B cell (primary cell): Measurements from ENCODE around the gene FLYWCH2. TPM values are rescaled to one million over a fixed set of nuclear protein-coding genes. Genes with fewer than 3 reads are reported as not detected.
"Not testable (repeated sequence)": the region's sequence is repeated elsewhere in the genome, so short reads cannot be mapped to it uniquely, and the experiment has no call there.

Experiments
- ATAC-seq: fragments of 200-7000 bp; cut with Tn5 transposase; one replicate; pipeline ENCODE4 v1.10.0; 2021; ENCODE audit warnings: low read depth, mild to moderate bottlenecking, moderate number of reproducible peaks, moderate library complexity
- CTCF ChIA-PET: fragments of 350-600 bp; sonication (Branson Sonifier 250); formaldehyde crosslinking; loops from one replicate; lab custom pipeline; 2021; ENCODE audit warnings: antibody characterized with exemption, inconsistent platforms; lab: Charles Lee
- POLR2A ChIA-PET: fragments of 350-600 bp; sonication (Branson Sonifier 250); formaldehyde crosslinking; loops from one replicate; lab custom pipeline; 2021; ENCODE audit warnings: antibody characterized with exemption; lab: Charles Lee
- DNase-seq: peaks from one replicate; pipeline ENCODE4 v3.0.0; 2013
- H2AFZ ChIP-seq: 2 replicates; pipeline ENCODE4 v1.6.1; 2012; ENCODE audit warnings: mild to moderate bottlenecking, low read depth, low read length; ENCODE audit not compliant: insufficient read depth, poor library complexity, severe bottlenecking
- H3K27ac ChIP-seq, 2 donors: 1 replicate in 1 of 2; 2 replicates in 1 of 2; pipeline ENCODE4 v1.5.1; 2012 to 2013; ENCODE audit warnings: low read length in 2 of 2, mild to moderate bottlenecking in 2 of 2, moderate library complexity in 1 of 2
- H3K27me3 ChIP-seq, 4 experiments: fragments of 200-600 bp in 1 of 4; sonication (generic) in 1 of 4; replicated peaks in 1 of 4; 1 replicate in 2 of 4; 2 replicates in 2 of 4; pipeline versions ENCODE4 v1.6.1 to v1.7.0; 2013 to 2016; ENCODE audit warnings: low read length in 3 of 4, mild to moderate bottlenecking in 2 of 4, mixed read lengths in 1 of 4, moderate library complexity in 1 of 4; ENCODE audit not compliant: insufficient read depth in 4 of 4, control insufficient read depth in 3 of 4; ENCODE audit errors: control extremely low read depth in 1 of 4
- H3K36me3 ChIP-seq, 2 experiments: replicated peaks in 1 of 2; 1 replicate in 1 of 2; 2 replicates in 1 of 2; pipeline versions ENCODE4 v1.6.1 to v1.7.1; 2013; ENCODE audit warnings: low read length in 1 of 2; ENCODE audit not compliant: insufficient read depth in 2 of 2, control insufficient read depth in 1 of 2; ENCODE audit errors: control extremely low read depth in 1 of 2, extremely low read depth in 1 of 2
- H3K4me1 ChIP-seq, 2 donors: fragments of 200-600 bp in 1 of 2; sonication (generic) in 1 of 2; 1 replicate in 1 of 2; 2 replicates in 1 of 2; pipeline versions ENCODE4 v1.5.1 to v1.6.1; 2013 to 2017; ENCODE audit warnings: low read length in 2 of 2; ENCODE audit not compliant: control insufficient read depth in 2 of 2, insufficient read depth in 2 of 2
- H3K4me2 ChIP-seq: replicated peaks from 2 replicates; pipeline ENCODE3; 2012; ENCODE audit warnings: mild to moderate bottlenecking, low read depth, low read length; ENCODE audit not compliant: poor library complexity, severe bottlenecking
- H3K4me3 ChIP-seq, 5 experiments: fragments of 200-600 bp in 1 of 5; sonication (generic) in 1 of 5; 1 replicate in 3 of 5; 2 replicates in 2 of 5; pipeline versions ENCODE4 v1.5.1 to v1.7.0; 2011 to 2016; ENCODE audit warnings: low read length in 4 of 5, mild to moderate bottlenecking in 4 of 5, low read depth in 2 of 5, control low read depth in 1 of 5, moderate library complexity in 1 of 5; ENCODE audit not compliant: insufficient read depth in 1 of 5; ENCODE audit errors: control extremely low read depth in 1 of 5, extremely low read depth in 1 of 5
- H3K79me2 ChIP-seq: fragments of 200-600 bp; sonication (generic); one replicate; pipeline ENCODE4 v1.6.0; 2016; ENCODE audit warnings: low read length; ENCODE audit not compliant: control insufficient read depth, insufficient read depth
- H3K9ac ChIP-seq: fragments of 200-600 bp; sonication (generic); 2 replicates; pipeline ENCODE4 v1.6.1; 2017; ENCODE audit warnings: mild to moderate bottlenecking, low read length, moderate library complexity
- H3K9me3 ChIP-seq, 3 donors: one replicate each; pipeline versions ENCODE4 v1.6.1 to v1.7.1; 2013; ENCODE audit warnings: low read length in 2 of 3; ENCODE audit not compliant: control insufficient read depth in 2 of 3, insufficient read depth in 1 of 3; ENCODE audit errors: control extremely low read depth in 1 of 3
- H4K20me1 ChIP-seq: 2 replicates; pipeline ENCODE4 v1.6.0; 2012; ENCODE audit warnings: mild to moderate bottlenecking, low read length; ENCODE audit not compliant: insufficient read depth, control insufficient read depth, poor library complexity, severe bottlenecking
- H3K27ac Mint-ChIP-seq: one replicate; pipeline ENCODE4 v1.8.0; 2021; ENCODE audit warnings: mixed read lengths
- H3K27me3 Mint-ChIP-seq: one replicate; pipeline ENCODE4 v1.8.0; 2021; ENCODE audit warnings: mixed read lengths
- H3K4me1 Mint-ChIP-seq: one replicate; pipeline ENCODE4 v1.8.0; 2021; ENCODE audit warnings: mixed read lengths
- H3K4me3 Mint-ChIP-seq: one replicate; pipeline ENCODE4 v1.8.0; 2021; ENCODE audit warnings: mixed read lengths
- H3K9me3 Mint-ChIP-seq: one replicate; pipeline ENCODE4 v1.8.0; 2022; ENCODE audit warnings: mixed read lengths; ENCODE audit not compliant: insufficient read depth
- CTCF ChIP-seq: fragments of 200-600 bp; IDR thresholded peaks from one replicate; pipeline ENCODE4 v1.8.0; 2022; ENCODE audit warnings: antibody characterized with exemption, mild to moderate bottlenecking
- EZH2 ChIP-seq: IDR thresholded peaks from 2 replicates; pipeline ENCODE4 v1.6.1; 2012; ENCODE audit warnings: borderline replicate concordance, low read depth, mild to moderate bottlenecking, moderate library complexity, low read length; ENCODE audit not compliant: insufficient read depth, poor library complexity, severe bottlenecking
- WGBS: methylation state at CpG from one replicate; pipeline ENCODE4 v1.1.5; 2013; ENCODE audit warnings: missing lambda C conversion rate; ENCODE audit not compliant: insufficient coverage; 5-methylcytosine and 5-hydroxymethylcytosine counted together
- intact Hi-C: fragments of 100-400 bp; cut with micrococcal nuclease; formaldehyde crosslinking; loops from one replicate; pipeline ENCODE4 v1.10.0; 2022
- polyA plus RNA-seq: library from polyadenylated mRNA; depleted of rRNA; stranded (reverse); fragments of >200 nt; gene quantifications from 2 replicates; pipeline ENCODE4 v1.2.3, GENCODE V29; 2012
- total RNA-seq, 2 donors: library from RNA; stranded (reverse); fragments of 120-200 nt in 1 of 2; gene quantifications; 1 replicate in 1 of 2; 2 replicates in 1 of 2; pipeline versions ENCODE4 v1.2.3 to v1.2.4, GENCODE V29; 2013 to 2022

The FLYWCH2 gene
- total and polyA plus RNA-seq, 2 donors (not counting 1 experiment from before 2014, with no cell fraction given): 22.3 to 24.1 TPM

DNA sequence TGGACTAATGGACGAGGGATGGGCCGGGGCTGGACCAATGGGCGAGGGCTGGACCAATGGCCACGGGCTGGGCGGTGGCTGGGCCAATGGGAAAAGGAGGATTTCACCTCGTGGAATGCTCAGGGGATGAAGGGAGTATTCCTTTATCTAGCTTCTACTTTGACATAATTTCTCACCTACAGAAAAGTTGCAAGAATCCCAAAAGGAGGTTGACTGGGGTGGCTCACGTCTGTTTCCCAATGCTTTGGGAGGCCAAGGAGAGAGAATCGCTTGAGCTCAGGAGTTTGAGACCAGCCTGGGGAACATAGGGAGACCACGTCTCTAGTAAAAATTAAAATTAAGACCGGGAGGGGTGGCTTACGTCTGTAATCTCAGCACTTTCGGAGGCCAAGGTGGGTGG is 23.0 kb downstream of the FLYWCH2 start:
- Histone ChIP-seq H3K36me3 (no peaks in the 10 kb centered on the region), H3K9me3 (peaks cover 0 to 4% (median 0%) of the 10 kb centered on the region in 3 donors), H3K9ac (peak overlapping the region; percentile 5), H3K4me1 (peaks cover 10 to 29% of the 10 kb centered on the region in 2 donors), H4K20me1 (no peaks in the 10 kb centered on the region), H3K27me3 (no peaks in the 10 kb centered on the region), H3K4me2 (peak overlapping the region; percentile 98), H3K27ac (no peak overlapping the region), H3K4me3 (peak overlapping the region in 3 of 5 experiments; percentile 21 to 39 (median 38)), H3K79me2 (no peaks in the 10 kb centered on the region), H2AFZ (no peak overlapping the region)
- peak overlapping the region; percentile 93 for H3K4me3 Mint-ChIP-seq
- 44% methylated on average over 9 of the region's 12 CpGs for WGBS
- TF ChIP-seq EZH2 (no peak), CTCF (no peak)
- no peak for ATAC-seq
- intact Hi-C loops: loop anchor here (1.0 to 10.0 kb wide), 6 partner anchors 9 to 751 kb away; partner anchors contain the start of genes KREMEN2, THOC6 and TRAF7
- ChIA-PET CTCF (interaction anchor here (0.6 to 3.6 kb wide), 8 partner anchors 9 to 38 kb away, joined by 3 to 23 read pairs (median 6); partner anchors contain the start of gene FLYWCH2), POLR2A (interaction anchor here (1.2 to 1.6 kb wide), 2 partner anchors 23 to 37 kb away, joined by 5 to 8 read pairs; partner anchors contain the start of gene FLYWCH2)
- no peak for DNase-seq
- H3K9me3 Mint-ChIP-seq: no peaks in the 10 kb centered on the region
- peak overlapping the region; percentile 84 for H3K27ac Mint-ChIP-seq
- no peaks in the 10 kb centered on the region for H3K27me3 Mint-ChIP-seq
- H3K4me1 Mint-ChIP-seq: peaks cover 33% of the 10 kb centered on the region

DNA sequence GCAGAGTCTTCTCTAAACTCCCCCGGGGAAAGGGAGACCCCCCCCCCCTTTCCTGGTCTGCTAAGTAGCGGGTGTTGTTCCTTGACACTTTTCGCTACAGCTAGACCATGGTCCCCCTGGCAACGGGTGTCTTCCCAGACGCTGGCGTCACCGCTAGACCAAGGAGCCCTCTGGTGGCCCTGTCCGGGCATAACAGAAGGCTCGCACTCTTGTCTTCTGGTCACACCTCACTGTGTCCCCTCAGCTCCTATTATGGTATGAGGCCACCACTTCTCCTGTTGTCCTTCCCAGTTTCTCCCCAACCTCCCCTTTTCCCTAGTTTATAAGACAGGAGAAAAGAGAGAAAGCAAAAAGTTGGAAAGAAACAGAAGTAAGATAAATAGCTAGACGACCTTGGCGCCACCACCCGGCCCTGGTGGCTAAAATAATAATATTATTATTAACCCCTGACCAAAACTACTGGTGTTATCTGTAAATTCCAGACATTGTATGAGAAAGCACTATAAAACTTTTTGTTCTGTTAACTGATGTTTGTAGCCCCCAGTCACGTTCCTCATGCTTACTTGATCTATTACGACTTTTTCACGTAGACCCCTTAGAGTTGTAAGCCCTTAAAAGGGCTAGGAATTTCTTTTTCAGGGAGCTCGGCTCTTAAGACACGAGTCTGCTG is 24.2 kb downstream of the FLYWCH2 start:
- H4K20me1 ChIP-seq, H3K27me3 ChIP-seq, H3K9me3 ChIP-seq, H2AFZ ChIP-seq, H3K4me3 ChIP-seq, H3K27me3 Mint-ChIP-seq, H3K4me2 ChIP-seq, ATAC-seq, H3K79me2 ChIP-seq, H3K9ac ChIP-seq, POLR2A ChIA-PET, H3K36me3 ChIP-seq, H3K9me3 Mint-ChIP-seq: not testable (repeated sequence)
- Mint-ChIP-seq H3K4me1 (peaks cover 40% of the 10 kb centered on the region), H3K27ac (peak overlapping the region; percentile 67), H3K4me3 (peak overlapping the region; percentile 61)
- CTCF ChIA-PET: interaction anchor here (0.7 to 3.6 kb wide), 11 partner anchors 10 to 52 kb away, joined by 3 to 23 read pairs (median 5); partner anchors contain the start of gene FLYWCH2
- intact Hi-C loops: loop anchor here (1.0 to 10.0 kb wide), 2 partner anchors 32 to 752 kb away; partner anchors contain the start of gene TRAF7
- Histone ChIP-seq H3K27ac (peak overlapping the region in 1 of 2 donors; percentile 30), H3K4me1 (peaks cover 13 to 35% of the 10 kb centered on the region in 2 donors)
- peak; percentile 76 for DNase-seq
- TF ChIP-seq CTCF: peak; percentile 55
- WGBS: 9% methylated on average over 9 of the region's 17 CpGs
